ENCODE data around the gene NEDD9. TPM values are rescaled to one million over a fixed set of nuclear protein-coding genes. Genes with fewer than 3 reads are reported as not detected.

The NEDD9 gene
- total and polyA plus RNA-seq, 2 experiments from 2014 or later, result 4.4 to 13.0 TPM

DNA sequence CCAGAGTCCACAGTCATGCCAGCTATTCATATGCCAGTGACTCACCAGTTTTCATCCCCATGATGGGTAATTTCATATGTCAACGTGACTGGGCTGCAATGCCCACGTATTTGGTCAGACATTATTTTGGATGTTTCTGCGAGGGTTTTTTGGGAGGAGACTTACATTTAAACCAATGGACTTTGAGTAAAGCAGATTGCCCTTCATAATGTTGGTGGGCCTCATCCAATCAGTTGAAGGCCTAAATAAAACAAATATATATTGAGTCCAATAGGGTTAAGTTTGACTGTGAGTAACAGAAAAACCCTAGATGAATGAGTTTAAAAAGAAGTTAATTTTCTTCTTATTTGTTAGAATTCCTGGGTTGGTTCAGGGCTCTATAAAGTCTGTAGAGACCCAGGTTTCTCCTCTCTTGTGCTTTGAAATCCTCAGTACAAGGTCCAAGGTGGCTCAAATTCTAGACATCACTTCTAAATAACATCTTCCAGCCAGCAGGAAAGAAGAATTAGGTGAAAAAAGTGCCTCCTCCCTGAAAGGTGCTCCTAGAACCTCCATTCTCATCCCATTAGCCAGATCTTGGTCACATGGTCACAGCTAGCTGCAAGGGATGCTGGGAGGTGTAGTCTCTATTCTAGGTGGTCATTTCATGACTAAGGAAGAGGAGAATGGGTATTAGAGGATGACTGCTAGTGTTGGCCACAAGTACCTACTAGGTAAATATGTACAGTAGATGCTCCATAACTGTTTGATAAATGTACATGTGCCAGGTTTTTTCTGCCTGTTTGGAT lies 16.7 kb upstream of the NEDD9 start:
- Mint-ChIP-seq H3K36me3 (ENCODE audit: low read depth) (0 out of 3 replicates have a peak, but pooled peaks cover 5% of the 10 kb centered on the region), H3K4me1 (peaks cover 8% of the 10 kb centered on the region; the same call in 2 of the 3 replicates), H3K27ac (no peak overlapping the region), H3K27me3 (ENCODE audit: insufficient read depth, low read depth, poor library complexity) (peaks cover 1% of the 10 kb centered on the region), H3K9me3 (peaks cover 11% of the 10 kb centered on the region; the same call in 2 of the 3 replicates), H3K4me3 (no peak overlapping the region)
- ATAC-seq (no peak), DNase-seq (ENCODE audit: low spot score) (no peak)
- H3K27me3 ChIP-seq (ENCODE audit: insufficient read depth), result no peaks in the 10 kb centered on the region
- peaks cover 12% of the 10 kb centered on the region; the same call in 1 of the 2 replicates for H3K9me2 ChIP-seq (ENCODE audit: insufficient read depth)
- no peak overlapping the region for H3K4me3 ChIP-seq
- no peaks in the 10 kb centered on the region for H3K79me2 ChIP-seq (replicated peaks; ENCODE audit: insufficient read depth)
- H3K4me2 ChIP-seq, result no peak overlapping the region
- TF ChIP-seq, protein P1, sequence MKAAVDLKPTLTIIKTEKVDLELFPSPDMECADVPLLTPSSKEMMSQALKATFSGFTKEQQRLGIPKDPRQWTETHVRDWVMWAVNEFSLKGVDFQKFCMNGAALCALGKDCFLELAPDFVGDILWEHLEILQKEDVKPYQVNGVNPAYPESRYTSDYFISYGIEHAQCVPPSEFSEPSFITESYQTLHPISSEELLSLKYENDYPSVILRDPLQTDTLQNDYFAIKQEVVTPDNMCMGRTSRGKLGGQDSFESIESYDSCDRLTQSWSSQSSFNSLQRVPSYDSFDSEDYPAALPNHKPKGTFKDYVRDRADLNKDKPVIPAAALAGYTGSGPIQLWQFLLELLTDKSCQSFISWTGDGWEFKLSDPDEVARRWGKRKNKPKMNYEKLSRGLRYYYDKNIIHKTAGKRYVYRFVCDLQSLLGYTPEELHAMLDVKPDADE (IDR thresholded peaks at IDR 0.05), result no peak
- TF ChIP-seq ZNF114 (CRISPR knock-in tag; IDR thresholded peaks at IDR 0.05), result no peak
- TF ChIP-seq NANOG (IDR thresholded peaks at IDR 0.05; ENCODE audit: borderline replicate concordance), result no peak
- TF ChIP-seq POLR2AphosphoS5 (IDR thresholded peaks at IDR 0.05; ENCODE audit: low read depth), result no peak
- no peak for TF ChIP-seq ZNF462 (CRISPR knock-in tag; IDR thresholded peaks at IDR 0.05)
- TF ChIP-seq ZNF331 (CRISPR knock-in tag; IDR thresholded peaks at IDR 0.05; ENCODE audit: low read depth), result no peak
- no peak for TF ChIP-seq EZH2 (IDR thresholded peaks at IDR 0.05; ENCODE audit: low read depth, unreplicated experiment)
- no peak for TF ChIP-seq JUNB (IDR thresholded peaks at IDR 0.05; ENCODE audit: unreplicated experiment)
- H4K20me1 ChIP-seq (replicated peaks; ENCODE audit: insufficient read depth), result no peaks in the 10 kb centered on the region
- peaks cover 3% of the 10 kb centered on the region; the same call in 1 of the 2 replicates for H3K36me3 ChIP-seq (ENCODE audit: insufficient read depth)
- H3F3A ChIP-seq (replicated peaks; ENCODE audit: low read depth), result no peaks in the 10 kb centered on the region
- H3K4me1 ChIP-seq (ENCODE audit: insufficient read depth), result 0 out of 2 replicates have a peak, but pooled peaks cover 4% of the 10 kb centered on the region
- H3K27ac ChIP-seq (ENCODE audit: low read depth), result no peak overlapping the region
- no peak overlapping the region for H2AFZ ChIP-seq

Measured in GM23338 (cell line).